Tibial artery (tissue), 4 donors: ENCODE results near the gene FOXJ1.

Experiments used
- DNase-seq, 2 donors: peaks; one replicate each; pipeline ENCODE4 v3.0.0-alpha.2; 2019
- H3K27ac ChIP-seq, 2 donors: fragments of 200-600 bp; sonication (generic) in 1 of 2; 1 replicate in 1 of 2; 2 replicates in 1 of 2; pipeline ENCODE4 v1.5.1; 2018 to 2019; ENCODE audit warnings: mild to moderate bottlenecking in 1 of 2
- H3K27me3 ChIP-seq, 2 donors: fragments of 200-600 bp; sonication (generic) in 1 of 2; one replicate each; pipeline versions ENCODE4 v1.5.1 to v1.6.0; 2016 to 2019
- H3K36me3 ChIP-seq, 3 donors: fragments of 200-600 bp; sonication (generic) in 2 of 3; one replicate each; pipeline ENCODE4 v1.5.1; 2016 to 2019; ENCODE audit warnings: mild to moderate bottlenecking in 2 of 3
- H3K4me1 ChIP-seq, 4 donors: fragments of 200-600 bp; sonication (generic) in 2 of 4; 1 replicate in 3 of 4; 2 replicates in 1 of 4; pipeline ENCODE4 v1.5.1; 2016 to 2019
- H3K4me3 ChIP-seq, 2 donors: fragments of 200-600 bp; sonication (generic) in 1 of 2; 1 replicate in 1 of 2; 2 replicates in 1 of 2; pipeline ENCODE4 v1.5.1; 2018 to 2019; ENCODE audit warnings: mild to moderate bottlenecking in 2 of 2
- H3K9me3 ChIP-seq, 3 donors: fragments of 200-600 bp; sonication (generic) in 1 of 3; one replicate each; pipeline ENCODE4 v1.5.1; 2016 to 2019
- CTCF ChIP-seq, 2 experiments: fragments of 200-600 bp in 1 of 2; fragments of 450-650 bp in 1 of 2; IDR thresholded peaks; one replicate each; pipeline ENCODE4 v1.5.1; 2017 to 2019; ENCODE audit warnings: antibody characterized with exemption in 2 of 2, mild to moderate bottlenecking in 1 of 2, moderate library complexity in 1 of 2
- intact Hi-C: fragments of 100-400 bp; cut with DNase I; formaldehyde crosslinking; loops from one replicate; pipeline ENCODE4 v1.15.0; 2023; ENCODE audit warnings: low total_unique reads

Gene FOXJ1

GRCh38 chr17:76088868-76089576, 52.0 kb downstream of the FOXJ1 start:
- H3K4me3 ChIP-seq, result no peak overlapping the region
- TF ChIP-seq CTCF (IDR thresholded peaks at IDR 0.05), result no peak
- H3K27me3 ChIP-seq, result no peaks in the 10 kb centered on the region
- no peaks in the 10 kb centered on the region for H3K9me3 ChIP-seq
- H3K27ac ChIP-seq, result no peak overlapping the region
- H3K36me3 ChIP-seq, result peaks cover 71 to 100% (median 97%) of the 10 kb centered on the region in 3 donors
- DNase-seq, result no peak
- no peaks in the 10 kb centered on the region for H3K4me1 ChIP-seq
- intact Hi-C loops, result no loop called here

DNA sequence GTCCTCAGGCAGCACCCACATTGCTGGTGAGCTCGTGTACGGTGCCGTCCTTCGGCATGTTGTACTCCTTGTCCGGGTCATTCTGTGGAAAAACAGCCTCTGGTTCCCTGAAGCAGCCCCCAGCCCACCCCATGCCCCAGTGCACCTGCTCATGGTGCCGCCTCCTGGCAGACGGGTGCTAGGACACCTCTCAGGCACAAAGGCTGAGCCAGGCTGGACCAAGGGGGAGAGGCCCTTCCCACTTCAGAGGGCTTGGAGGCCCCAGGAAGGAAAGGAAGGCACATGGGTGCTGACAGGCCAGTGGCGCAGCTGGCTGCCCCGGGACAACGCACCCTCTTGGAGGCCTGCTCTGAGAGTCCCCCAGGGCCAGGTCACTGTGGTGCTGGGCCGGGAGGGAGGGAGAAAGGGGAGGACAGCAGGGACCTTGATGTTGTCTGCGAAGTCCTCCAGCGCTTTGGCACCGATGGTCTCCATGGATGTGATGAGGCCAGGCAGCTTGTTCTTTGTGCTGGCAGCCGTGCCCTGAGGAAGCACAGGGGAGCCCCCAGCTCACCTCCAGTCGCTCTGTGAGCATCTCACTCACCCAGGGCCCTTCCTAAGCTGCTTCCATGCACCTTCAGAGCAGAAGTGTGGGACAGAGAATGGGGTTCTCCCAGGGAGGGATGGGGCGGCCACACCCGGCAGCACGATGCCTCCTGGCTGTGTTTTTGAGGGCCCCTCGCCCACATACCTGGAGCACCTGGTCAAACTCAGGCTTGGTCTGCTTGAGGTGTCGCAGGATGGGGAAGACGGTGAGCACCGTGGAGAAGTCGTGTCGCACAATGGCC, 52.8 kb downstream of the FOXJ1 start:
- Histone ChIP-seq H3K9me3 (no peaks in the 10 kb centered on the region), H3K36me3 (peaks cover 69 to 100% (median 97%) of the 10 kb centered on the region in 3 donors), H3K27me3 (no peaks in the 10 kb centered on the region), H3K4me3 (no peak overlapping the region), H3K27ac (no peak overlapping the region), H3K4me1 (no peaks in the 10 kb centered on the region)
- intact Hi-C loops, result no loop called here
- TF ChIP-seq CTCF (IDR thresholded peaks at IDR 0.05), result no peak
- no peak for DNase-seq

- intact Hi-C loops, result no loop called here
- no peak for DNase-seq
- Histone ChIP-seq H3K9me3 (no peaks in the 10 kb centered on the region), H3K36me3 (peaks cover 62 to 100% (median 95%) of the 10 kb centered on the region in 3 donors), H3K4me1 (no peaks in the 10 kb centered on the region), H3K27me3 (no peaks in the 10 kb centered on the region), H3K4me3 (no peak overlapping the region), H3K27ac (no peak overlapping the region)
- TF ChIP-seq CTCF (IDR thresholded peaks at IDR 0.05), result no peak
These were observed 53.5 kb downstream of the FOXJ1 start for GRCh38 chr17:76087531-76087930.

GRCh38 chr17:76086384-76086783, 54.7 kb downstream of the FOXJ1 start:
- intact Hi-C loops, result no loop called here
- DNase-seq, result no peak

More at GRCh38 chr17:76086384-76086783, 54.7 kb downstream of the FOXJ1 start:
- Histone ChIP-seq H3K27me3 (no peaks in the 10 kb centered on the region), H3K27ac (no peak overlapping the region), H3K36me3 (peaks cover 58 to 94% (median 86%) of the 10 kb centered on the region in 3 donors), H3K4me1 (no peaks in the 10 kb centered on the region), H3K9me3 (no peaks in the 10 kb centered on the region), H3K4me3 (no peak overlapping the region)
- TF ChIP-seq CTCF (IDR thresholded peaks at IDR 0.05), result no peak
